Spleen (tissue), 11 donors: Measurements from ENCODE around the gene ALKBH3. TPM values are rescaled to one million over a fixed set of nuclear protein-coding genes. Genes with fewer than 3 reads are reported as not detected.

Experiments
- DNase-seq: peaks from one replicate; pipeline ENCODE4 v3.0.0-alpha.2; 2020
- H3K27ac ChIP-seq, 8 donors: fragments of 200-600 bp; sonication (generic) in 7 of 8; 1 replicate in 4 of 8; 2 replicates in 4 of 8; pipeline versions ENCODE4 v1.5.0 to v1.8.0; 2016 to 2021; ENCODE audit warnings: inconsistent platforms in 4 of 8, mild to moderate bottlenecking in 4 of 8, moderate library complexity in 1 of 8
- H3K27me3 ChIP-seq, 7 donors: fragments of 200-600 bp; sonication (generic) in 6 of 7; replicated peaks in 1 of 7; 1 replicate in 4 of 7; 2 replicates in 3 of 7; pipeline versions ENCODE4 v1.5.0 to v1.8.0; 2016 to 2021; ENCODE audit warnings: inconsistent platforms in 3 of 7, mild to moderate bottlenecking in 1 of 7
- H3K36me3 ChIP-seq, 6 donors: fragments of 200-600 bp; sonication (generic) in 5 of 6; 1 replicate in 4 of 6; 2 replicates in 2 of 6; pipeline versions ENCODE4 v1.5.0 to v1.8.0; 2016 to 2021; ENCODE audit warnings: inconsistent platforms in 2 of 6
- H3K4me1 ChIP-seq, 6 donors: fragments of 200-600 bp; sonication (generic) in 5 of 6; 1 replicate in 3 of 6; 2 replicates in 3 of 6; pipeline versions ENCODE4 v1.5.0 to v1.8.0; 2016 to 2021; ENCODE audit warnings: inconsistent platforms in 3 of 6
- H3K4me3 ChIP-seq, 8 donors: fragments of 200-600 bp; sonication (generic) in 7 of 8; 1 replicate in 4 of 8; 2 replicates in 4 of 8; pipeline versions ENCODE4 v1.5.0 to v1.8.0; 2016 to 2021; ENCODE audit warnings: inconsistent platforms in 4 of 8, mild to moderate bottlenecking in 4 of 8, moderate library complexity in 2 of 8
- H3K9me3 ChIP-seq, 8 donors: fragments of 200-600 bp; sonication (generic) in 7 of 8; 1 replicate in 4 of 8; 2 replicates in 4 of 8; pipeline versions ENCODE4 v1.5.0 to v1.8.0; 2016 to 2021; ENCODE audit warnings: inconsistent platforms in 4 of 8
- POLR2A ChIP-seq, 3 donors: fragments of 450-650 bp; IDR thresholded peaks; one replicate each; pipeline ENCODE4 v1.5.1; 2017; ENCODE audit warnings: antibody characterized with exemption in 3 of 3, mild to moderate bottlenecking in 1 of 3
- POLR2AphosphoS5 ChIP-seq, 3 donors: sonication (generic); formaldehyde crosslinking; IDR thresholded peaks; one replicate each; pipeline ENCODE4 v1.5.1; 2017; ENCODE audit warnings: antibody characterized with exemption in 3 of 3
- WGBS, 5 donors: extraction: QIAGEN DNeasy Blood & Tissue Kit in 3 of 5; methylation state at CpG; one replicate each; pipeline versions ENCODE4 v1.1.5 to v1.1.7; 2013 to 2018; 5-methylcytosine and 5-hydroxymethylcytosine counted together
- intact Hi-C: fragments of 100-400 bp; cut with DNase I; formaldehyde crosslinking; loops from one replicate; pipeline ENCODE4 v1.15.0; 2023; ENCODE audit warnings: low total_unique reads
- polyA plus RNA-seq, 3 donors: library from polyadenylated mRNA; stranded (reverse); fragments of 200-250 nt; gene quantifications; one replicate each; pipeline ENCODE4 v1.2.1, GENCODE V29; 2013
- total RNA-seq, 7 donors: library from RNA; depleted of rRNA in 3 of 7; stranded (reverse); fragments of >200 nt in 3 of 7; fragmentation: NEBNext Ultra II Directional in 4 of 7; extraction: Animal tissue kit (Norgen Biotek cat#: 25700) in 4 of 7; gene quantifications; one replicate each; pipeline versions ENCODE4 v1.1.0 to v1.2.1, GENCODE V29; 2016 to 2021
- TF ChIP-seq, protein P1 (sequence below), 11 experiments: fragments of 200-600 bp in 7 of 11; fragments of 450-650 bp in 4 of 11; sonication (generic) in 4 of 11; IDR thresholded peaks in 8 of 11; conservative IDR thresholded peaks in 3 of 11; 1 replicate in 7 of 11; 2 replicates in 4 of 11; pipeline versions ENCODE4 v1.4.0 to v1.8.0; 2016 to 2021; ENCODE audit warnings: antibody characterized with exemption in 11 of 11, inconsistent platforms in 4 of 11, mild to moderate bottlenecking in 1 of 11
- donor health status: healthy with polysubstance abuse.
- donor health status: DM: no; HTN: no; CAD: no; lungs with moderate emphysema.
- donor health status: DM: no; HTN: no; CAD: no.
- donor health status: Bipolar disorder and iron deficiency.
- donor health status: healthy.
- donor health status: DM: no; HTN: no; CAD: no.
- donor health status: DM: yes; HTN: yes; CAD: no.

Gene ALKBH3
- total and polyA plus RNA-seq, 10 donors: 21.6 to 42.2 (median 32.6) TPM

GRCh38 chr11:43950311-43950855 is 69.8 kb downstream of the ALKBH3 start:
- intact Hi-C loops: no loop called here
- Histone ChIP-seq H3K27ac (no peak overlapping the region), H3K36me3 (no peaks in the 10 kb centered on the region), H3K27me3 (peaks cover 0 to 52% (median under 1%) of the 10 kb centered on the region in 7 donors), H3K4me1 (peaks cover 0 to 10% (median under 1%) of the 10 kb centered on the region in 6 donors), H3K9me3 (peaks cover 0 to 3% (median 0%) of the 10 kb centered on the region in 8 donors), H3K4me3 (no peak overlapping the region)
- no peak for DNase-seq
- TF ChIP-seq POLR2AphosphoS5 (IDR thresholded peaks at IDR 0.05) (no peak), POLR2A (IDR thresholded peaks at IDR 0.05) (no peak)
- TF ChIP-seq, protein P1, sequence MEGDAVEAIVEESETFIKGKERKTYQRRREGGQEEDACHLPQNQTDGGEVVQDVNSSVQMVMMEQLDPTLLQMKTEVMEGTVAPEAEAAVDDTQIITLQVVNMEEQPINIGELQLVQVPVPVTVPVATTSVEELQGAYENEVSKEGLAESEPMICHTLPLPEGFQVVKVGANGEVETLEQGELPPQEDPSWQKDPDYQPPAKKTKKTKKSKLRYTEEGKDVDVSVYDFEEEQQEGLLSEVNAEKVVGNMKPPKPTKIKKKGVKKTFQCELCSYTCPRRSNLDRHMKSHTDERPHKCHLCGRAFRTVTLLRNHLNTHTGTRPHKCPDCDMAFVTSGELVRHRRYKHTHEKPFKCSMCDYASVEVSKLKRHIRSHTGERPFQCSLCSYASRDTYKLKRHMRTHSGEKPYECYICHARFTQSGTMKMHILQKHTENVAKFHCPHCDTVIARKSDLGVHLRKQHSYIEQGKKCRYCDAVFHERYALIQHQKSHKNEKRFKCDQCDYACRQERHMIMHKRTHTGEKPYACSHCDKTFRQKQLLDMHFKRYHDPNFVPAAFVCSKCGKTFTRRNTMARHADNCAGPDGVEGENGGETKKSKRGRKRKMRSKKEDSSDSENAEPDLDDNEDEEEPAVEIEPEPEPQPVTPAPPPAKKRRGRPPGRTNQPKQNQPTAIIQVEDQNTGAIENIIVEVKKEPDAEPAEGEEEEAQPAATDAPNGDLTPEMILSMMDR (IDR thresholded peaks at IDR 0.05 in 8 of 11, conservative IDR thresholded peaks at IDR 0.05 in 3 of 11): no peak
- WGBS, 5 donors: 61 to 84% (median 78%) methylated on average over 5 of the region's 5 CpGs

GRCh38 chr11:43951231-43951630 is 70.6 kb downstream of the ALKBH3 start:
- DNase-seq: no peak
- Histone ChIP-seq H3K4me3 (no peak overlapping the region), H3K4me1 (peaks cover 0 to 6% (median 0%) of the 10 kb centered on the region in 6 donors), H3K9me3 (peaks cover 0 to 3% (median 0%) of the 10 kb centered on the region in 8 donors), H3K27ac (no peak overlapping the region), H3K36me3 (no peaks in the 10 kb centered on the region), H3K27me3 (peaks cover 0 to 44% (median 0%) of the 10 kb centered on the region in 7 donors)
- intact Hi-C loops: no loop called here
- TF ChIP-seq, protein P1 (IDR thresholded peaks at IDR 0.05 in 8 of 11, conservative IDR thresholded peaks at IDR 0.05 in 3 of 11): no peak
- TF ChIP-seq POLR2A (IDR thresholded peaks at IDR 0.05) (no peak), POLR2AphosphoS5 (IDR thresholded peaks at IDR 0.05) (no peak)
- WGBS, 5 donors: 58 to 95% (median 85%) methylated on average over 1 of the region's 1 CpG

DNA sequence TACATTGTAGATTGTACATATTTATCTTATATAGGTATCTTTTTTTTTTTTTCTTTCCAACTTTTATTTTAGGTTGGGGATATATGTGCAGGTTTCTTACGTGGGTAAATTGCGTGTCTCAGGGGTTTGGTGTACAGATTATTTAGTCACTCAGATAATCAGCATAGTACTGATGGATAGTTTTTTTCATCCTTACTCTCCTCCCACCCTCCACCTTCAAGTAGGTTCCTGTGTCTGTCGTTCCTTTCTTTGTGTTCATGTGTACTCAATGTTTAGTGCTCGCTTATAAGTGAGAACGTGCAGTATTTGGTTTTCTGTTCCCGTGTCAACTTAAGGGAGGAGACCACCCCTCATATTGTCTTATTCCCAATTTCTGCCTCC is 71.4 kb downstream of the ALKBH3 start:
- Histone ChIP-seq H3K27me3 (peaks cover 0 to 38% (median 0%) of the 10 kb centered on the region in 7 donors), H3K9me3 (peaks cover 0 to 3% (median 0%) of the 10 kb centered on the region in 8 donors), H3K4me3 (no peak overlapping the region), H3K4me1 (peaks cover 0 to 6% (median 0%) of the 10 kb centered on the region in 6 donors), H3K36me3 (no peaks in the 10 kb centered on the region), H3K27ac (no peak overlapping the region)
- intact Hi-C loops: no loop called here
- WGBS, 5 donors: 90 to 95% (median 92%) methylated on average over 6 of the region's 6 CpGs
- DNase-seq: no peak
- TF ChIP-seq POLR2A (IDR thresholded peaks at IDR 0.05) (no peak), POLR2AphosphoS5 (IDR thresholded peaks at IDR 0.05) (no peak)
- TF ChIP-seq, protein P1 (IDR thresholded peaks at IDR 0.05 in 8 of 11, conservative IDR thresholded peaks at IDR 0.05 in 3 of 11): no peak

DNA sequence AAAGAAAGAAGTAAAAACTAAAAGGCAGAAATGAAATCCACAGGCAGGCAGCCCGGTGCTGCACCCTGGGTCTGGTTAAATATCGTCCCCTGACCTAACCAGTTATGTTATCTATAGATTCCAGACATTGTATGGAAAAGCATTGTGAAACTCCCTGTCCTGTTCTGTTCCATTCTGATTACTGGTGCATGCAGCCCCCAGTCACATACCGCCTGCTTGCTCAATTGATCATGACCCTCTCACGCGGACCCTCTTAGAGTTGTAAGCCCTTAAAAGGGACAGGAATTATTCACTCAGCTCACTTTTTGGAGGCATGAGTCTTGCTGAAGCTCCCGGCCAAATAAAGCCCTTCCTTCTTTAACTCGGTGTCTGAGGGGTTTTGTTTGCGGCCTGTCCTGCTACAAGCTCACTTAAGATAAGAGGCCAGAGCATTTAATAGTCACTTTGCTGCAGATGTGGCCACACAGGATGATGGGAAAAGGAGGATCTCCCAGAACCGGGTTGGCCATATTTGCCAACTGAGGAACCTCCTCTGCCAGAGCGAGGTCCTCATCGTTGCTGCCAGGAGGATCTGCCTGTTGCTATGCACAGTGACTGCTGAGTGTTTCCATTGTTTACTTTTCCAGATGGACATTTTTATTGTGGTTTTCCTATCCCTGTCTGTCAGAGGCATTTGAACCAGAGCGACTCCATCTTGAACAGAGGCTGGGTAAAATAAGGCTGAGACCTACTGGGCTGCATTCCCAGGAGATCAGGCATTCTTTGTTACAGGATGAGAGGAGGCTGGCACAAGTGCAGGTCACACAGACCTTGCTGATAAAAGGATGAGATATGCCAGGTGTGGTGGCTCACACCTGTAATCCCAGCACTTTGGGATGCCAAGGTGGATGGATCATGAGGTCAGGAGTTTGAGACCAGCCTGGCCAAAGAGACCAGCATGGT is 72.0 kb downstream of the ALKBH3 start:
- TF ChIP-seq, protein P1 (IDR thresholded peaks at IDR 0.05 in 8 of 11, conservative IDR thresholded peaks at IDR 0.05 in 3 of 11): no peak
- TF ChIP-seq POLR2AphosphoS5 (IDR thresholded peaks at IDR 0.05) (no peak), POLR2A (IDR thresholded peaks at IDR 0.05) (no peak)

More for the DNA sequence above, 72.0 kb downstream of the ALKBH3 start:
- no peak for DNase-seq
- peaks cover 0 to 6% (median 0%) of the 10 kb centered on the region in 6 donors for H3K4me1 ChIP-seq
- H3K4me3 ChIP-seq: no peak overlapping the region
- no peak overlapping the region for H3K27ac ChIP-seq
- peaks cover 0 to 3% (median 0%) of the 10 kb centered on the region in 8 donors for H3K9me3 ChIP-seq
- WGBS, 5 donors: 86 to 91% (median 89%) methylated on average over 12 of the region's 12 CpGs
- H3K36me3 ChIP-seq: no peaks in the 10 kb centered on the region
- peaks cover 0 to 35% (median 0%) of the 10 kb centered on the region in 7 donors for H3K27me3 ChIP-seq
- intact Hi-C loops: no loop called here
